Left colon (tissue), 2 donors: ENCODE measurements around the gene PRODH2. TPM values are rescaled to one million over a fixed set of nuclear protein-coding genes. Genes with fewer than 3 reads are reported as not detected.

Experiments
- ATAC-seq: fragments of 200-7000 bp; cut with Tn5 transposase; one replicate; pipeline ENCODE4 v1.9.1; 2020; ENCODE audit warnings: mild to moderate bottlenecking, moderate library complexity
- DNase-seq, 2 donors: peaks; one replicate each; pipeline ENCODE4 v3.0.0-alpha.2; 2020
- intact Hi-C, 2 donors: fragments of 100-400 bp; cut with DNase I in 1 of 2; cut with micrococcal nuclease in 1 of 2; formaldehyde crosslinking; loops; one replicate each; pipeline versions ENCODE4 v1.11.2 to v1.14.0; 2022; cut with DNase I, micrococcal nuclease
- total RNA-seq, 2 donors: library from RNA; stranded (reverse); fragmentation: NEBNext Ultra II Directional; extraction: Animal tissue kit (Norgen Biotek cat#: 25700); gene quantifications; one replicate each; pipeline ENCODE4 v1.2.1, GENCODE V29; 2021
- donor health status: DM: no; HTN: no; CAD: no.
- donor health status: DM: yes; HTN: yes; CAD: no.

PRODH2 gene
- total RNA-seq, 2 donors from 2014 or later = not detected

DNA sequence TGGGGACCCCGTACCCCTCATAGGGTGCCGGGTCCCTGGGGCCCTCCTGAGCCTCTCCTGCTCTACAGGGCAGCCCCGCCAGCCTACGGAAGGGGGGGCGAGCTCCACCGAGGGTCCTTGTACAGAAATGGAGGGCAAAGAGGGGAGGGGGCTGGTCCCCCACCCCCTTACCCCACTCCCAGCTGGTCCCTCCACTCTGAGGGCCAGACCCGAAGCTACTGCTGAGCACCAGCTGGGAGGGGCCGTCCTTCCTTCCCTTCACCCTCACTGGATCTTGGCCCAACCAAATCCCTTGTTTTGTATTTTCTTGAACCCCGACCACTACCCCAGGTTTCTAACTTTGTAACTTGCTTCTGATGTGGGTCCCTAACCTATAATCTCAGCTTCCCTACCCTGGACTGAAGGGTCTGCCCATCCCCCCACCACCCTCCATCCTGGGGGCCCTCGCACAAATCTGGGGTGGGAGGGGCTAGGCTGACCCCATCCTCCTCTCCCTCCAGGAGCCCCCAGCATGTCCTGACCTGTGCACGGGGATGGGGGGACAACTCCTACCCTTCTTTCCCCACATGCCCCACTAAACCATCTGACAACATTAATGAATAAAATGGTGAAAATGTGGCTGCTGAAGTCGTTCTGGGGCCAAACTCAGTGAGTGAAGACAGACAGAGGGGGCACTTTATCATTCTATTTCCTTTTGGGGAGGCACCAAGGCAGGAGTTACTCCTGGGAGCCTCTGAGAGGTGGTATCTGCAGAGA, 24.3 kb downstream of the PRODH2 start:
- intact Hi-C loops = no loop called here
- no peak for DNase-seq
- no peak for ATAC-seq

DNA sequence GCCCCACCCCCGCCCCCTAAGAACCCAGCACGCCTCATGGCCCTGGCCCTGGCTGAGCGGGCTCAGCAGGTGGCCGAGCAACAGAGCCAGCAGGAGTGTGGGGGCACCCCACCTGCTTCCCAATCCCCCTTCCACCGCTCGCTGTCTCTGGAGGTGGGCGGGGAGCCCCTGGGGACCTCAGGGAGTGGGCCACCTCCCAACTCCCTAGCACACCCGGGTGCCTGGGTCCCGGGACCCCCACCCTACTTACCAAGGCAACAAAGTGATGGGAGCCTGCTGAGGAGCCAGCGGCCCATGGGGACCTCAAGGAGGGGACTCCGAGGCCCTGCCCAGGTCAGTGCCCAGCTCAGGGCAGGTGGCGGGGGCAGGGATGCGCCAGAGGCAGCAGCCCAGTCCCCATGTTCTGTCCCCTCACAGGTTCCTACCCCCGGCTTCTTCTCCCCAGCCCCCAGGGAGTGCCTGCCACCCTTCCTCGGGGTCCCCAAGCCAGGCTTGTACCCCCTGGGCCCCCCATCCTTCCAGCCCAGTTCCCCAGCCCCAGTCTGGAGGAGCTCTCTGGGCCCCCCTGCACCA, 25.3 kb downstream of the PRODH2 start:
- intact Hi-C loops = no loop called here
- ATAC-seq = no peak

DNA sequence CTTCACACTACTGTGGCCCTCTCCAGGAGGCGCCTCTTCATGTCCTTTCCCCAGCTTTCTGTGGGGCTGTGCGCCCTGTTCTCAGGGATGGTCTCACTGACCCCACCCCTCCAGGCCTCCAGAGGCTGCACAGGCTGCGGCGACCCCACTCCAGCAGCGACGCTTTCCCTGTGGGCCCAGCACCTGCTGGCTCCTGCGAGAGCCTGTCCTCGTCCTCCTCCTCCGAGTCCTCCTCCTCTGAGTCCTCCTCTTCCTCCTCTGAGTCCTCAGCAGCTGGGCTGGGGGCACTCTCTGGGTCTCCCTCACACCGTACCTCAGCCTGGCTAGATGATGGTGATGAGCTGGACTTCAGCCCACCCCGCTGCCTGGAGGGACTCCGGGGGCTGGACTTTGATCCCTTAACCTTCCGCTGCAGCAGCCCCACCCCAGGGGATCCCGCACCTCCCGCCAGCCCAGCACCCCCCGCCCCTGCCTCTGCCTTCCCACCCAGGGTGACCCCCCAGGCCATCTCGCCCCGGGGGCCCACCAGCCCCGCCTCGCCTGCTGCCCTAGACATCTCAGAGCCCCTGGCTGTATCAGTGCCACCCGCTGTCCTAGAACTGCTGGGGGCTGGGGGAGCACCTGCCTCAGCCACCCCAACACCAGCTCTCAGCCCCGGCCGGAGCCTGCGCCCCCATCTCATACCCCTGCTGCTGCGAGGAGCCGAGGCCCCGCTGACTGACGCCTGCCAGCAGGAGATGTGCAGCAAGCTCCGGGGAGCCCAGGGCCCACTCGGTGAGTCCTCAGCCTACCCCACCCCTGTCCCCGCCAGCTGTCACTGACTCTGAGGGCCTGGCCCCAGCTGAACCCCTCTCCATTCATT, 26.1 kb downstream of the PRODH2 start:
- ATAC-seq (no peak), DNase-seq (no peak)
- intact Hi-C loops = no loop called here

More for the DNA sequence above, 25.3 kb downstream of the PRODH2 start:
- DNase-seq = no peak

DNA sequence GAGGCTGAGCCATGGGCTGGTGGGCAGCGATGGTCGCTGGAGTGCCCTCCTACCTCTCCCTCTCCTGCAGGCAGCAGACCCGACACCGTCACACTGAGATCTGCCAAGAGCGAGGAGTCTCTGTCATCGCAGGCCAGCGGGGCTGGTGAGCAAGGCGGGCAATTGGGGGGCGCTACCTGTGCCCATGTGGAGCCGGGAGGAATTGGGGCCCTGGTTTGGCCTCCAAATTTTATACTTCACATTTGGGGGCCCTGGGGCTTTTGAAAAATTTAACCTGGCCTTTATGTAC, 27.4 kb downstream of the PRODH2 start:
- ATAC-seq (no peak), DNase-seq (no peak)
- intact Hi-C loops = no loop called here

DNA sequence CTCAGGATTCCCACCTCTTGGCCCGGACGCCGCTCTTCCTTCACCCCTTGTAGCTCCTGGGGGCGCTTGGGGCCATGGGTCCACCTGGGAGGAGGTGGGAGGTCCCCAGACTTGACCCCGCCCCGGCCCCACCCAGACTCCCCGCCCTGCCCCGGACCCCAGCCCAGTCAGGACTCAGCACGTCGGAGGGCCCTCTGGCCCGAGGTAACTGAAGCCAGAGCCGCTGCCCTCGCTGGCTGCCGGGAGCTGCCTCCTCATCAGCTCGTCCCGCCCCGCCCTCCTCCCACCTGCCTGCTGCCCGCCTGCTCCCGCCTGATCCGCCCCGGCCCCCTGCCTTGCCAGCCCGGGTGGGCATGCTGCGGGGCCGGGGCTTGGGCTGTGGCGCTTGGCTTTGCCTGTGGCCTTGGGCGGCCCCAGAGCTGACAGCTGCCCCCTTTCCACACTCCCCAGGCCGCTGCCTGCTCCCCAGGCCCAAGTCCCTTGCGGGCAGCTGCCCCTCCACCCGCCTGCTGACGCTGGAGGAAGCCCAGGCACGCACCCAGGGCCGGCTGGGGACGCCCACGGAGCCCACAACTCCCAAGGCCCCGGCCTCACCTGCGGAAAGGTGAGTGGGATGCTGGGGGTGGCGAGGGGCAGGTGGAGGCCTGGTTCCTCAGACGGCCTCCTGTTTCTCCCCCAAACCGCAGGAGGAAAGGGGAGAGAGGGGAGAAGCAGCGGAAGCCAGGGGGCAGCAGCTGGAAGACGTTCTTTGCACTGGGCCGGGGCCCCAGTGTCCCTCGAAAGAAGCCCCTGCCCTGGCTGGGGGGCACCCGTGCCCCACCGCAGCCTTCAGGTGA, 27.9 kb downstream of the PRODH2 start:
- ATAC-seq = no peak

DNA sequence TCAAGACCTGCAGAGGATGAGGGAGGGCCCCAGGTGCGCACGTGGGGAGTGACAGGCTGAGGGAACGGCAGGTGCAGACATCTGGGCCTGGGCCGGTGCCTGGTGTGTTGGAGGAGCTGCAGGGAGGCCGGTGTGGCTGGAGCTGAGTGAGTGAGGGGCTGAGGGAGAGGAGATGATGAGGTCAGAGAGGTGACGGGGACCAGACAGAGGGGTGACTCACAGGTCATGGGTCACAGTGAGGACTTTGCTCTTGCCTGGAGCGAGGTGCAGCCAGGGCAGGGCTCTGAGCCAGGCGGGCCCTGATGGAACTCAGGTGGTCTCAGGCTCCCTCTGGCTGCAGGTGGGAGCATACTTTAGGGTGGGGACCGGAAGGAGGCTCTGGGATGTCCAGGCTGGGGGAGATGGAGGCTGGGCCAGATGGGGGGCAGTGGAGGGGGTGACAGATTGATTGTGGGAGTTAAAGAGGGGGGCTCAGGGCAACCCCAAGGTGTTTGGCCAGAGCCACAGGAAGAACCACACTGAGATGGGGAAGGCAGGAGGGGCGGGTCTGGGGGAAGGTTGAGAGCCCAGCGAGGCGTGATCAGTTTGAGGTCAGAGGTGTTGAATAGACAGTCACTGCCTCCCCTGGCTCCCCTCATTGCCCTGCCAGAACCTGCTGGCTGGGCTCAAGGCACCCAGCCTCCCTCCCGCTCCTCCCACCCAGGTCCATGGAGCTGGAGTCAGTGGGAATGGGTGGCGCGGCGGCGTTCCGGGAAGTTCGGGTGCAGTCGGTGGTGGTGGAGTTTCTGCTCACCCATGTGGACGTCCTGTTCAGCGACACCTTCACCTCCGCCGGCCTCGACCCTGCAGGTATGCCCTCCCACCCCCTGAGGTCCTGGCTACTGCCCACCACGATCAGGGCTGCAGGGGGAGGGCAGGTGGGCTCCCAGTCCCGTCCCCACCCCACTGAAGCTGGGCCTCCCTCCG, 28.9 kb downstream of the PRODH2 start:
- DNase-seq = no peak
- intact Hi-C loops = no loop called here

More for the DNA sequence above, 27.9 kb downstream of the PRODH2 start:
- intact Hi-C loops = no loop called here
- DNase-seq = no peak

DNA sequence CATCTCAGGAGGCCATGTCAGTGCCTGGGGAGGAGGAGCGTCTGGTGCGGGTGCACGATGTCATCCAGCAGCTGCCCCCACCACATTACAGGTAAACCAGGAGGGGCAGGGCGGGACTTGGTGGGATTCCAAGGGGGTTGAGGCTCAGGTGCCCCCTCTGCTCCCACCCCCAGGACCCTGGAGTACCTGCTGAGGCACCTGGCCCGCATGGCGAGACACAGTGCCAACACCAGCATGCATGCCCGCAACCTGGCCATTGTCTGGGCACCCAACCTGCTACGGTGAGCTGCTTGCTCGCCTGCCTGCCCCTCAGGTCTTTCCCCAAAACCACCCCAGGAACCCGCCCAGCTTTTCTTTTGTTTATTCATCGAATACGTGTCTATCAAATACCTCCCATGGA, 30.1 kb downstream of the PRODH2 start:
- ATAC-seq (no peak), DNase-seq (no peak)
- intact Hi-C loops = no loop called here

More for the DNA sequence above, 28.9 kb downstream of the PRODH2 start:
- ATAC-seq = no peak

DNA sequence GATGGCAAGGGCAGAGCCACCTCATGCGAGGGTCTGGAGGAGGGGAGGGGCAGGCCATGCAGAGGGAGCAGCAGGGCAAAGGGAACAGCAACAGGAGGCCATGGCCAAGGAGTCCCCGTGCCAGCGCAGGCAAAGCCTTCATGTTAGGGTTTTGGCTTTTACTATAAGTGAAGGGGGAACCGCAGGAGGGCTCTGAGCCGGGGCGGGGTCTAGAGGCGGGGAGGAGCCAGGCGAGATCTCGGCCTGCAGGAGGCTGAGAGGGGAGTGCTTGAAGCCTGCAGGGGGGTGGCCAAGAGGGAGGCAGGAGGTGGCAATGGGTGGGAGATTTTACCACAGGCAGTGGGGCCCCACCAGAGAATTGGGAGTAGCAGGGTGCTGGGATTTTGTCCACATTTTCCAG, 31.0 kb downstream of the PRODH2 start:
- intact Hi-C loops = no loop called here
- DNase-seq = no peak
- ATAC-seq = no peak

DNA sequence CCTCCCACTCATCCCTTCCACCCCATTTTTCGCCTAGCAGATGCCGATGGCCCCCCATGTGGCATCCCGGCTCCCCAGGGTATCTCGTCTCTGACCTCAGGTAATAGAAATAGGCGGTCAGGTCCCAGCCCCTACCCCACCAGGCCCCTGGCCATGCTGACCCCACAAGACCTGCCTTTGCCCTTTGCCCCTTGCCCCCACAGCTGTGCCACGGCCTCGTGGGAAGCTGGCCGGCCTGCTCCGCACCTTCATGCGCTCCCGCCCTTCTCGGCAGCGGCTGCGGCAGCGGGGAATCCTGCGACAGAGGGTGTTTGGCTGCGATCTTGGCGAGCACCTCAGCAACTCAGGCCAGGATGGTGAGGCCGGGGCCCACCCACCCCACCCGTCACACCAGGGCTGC, 31.9 kb downstream of the PRODH2 start:
- DNase-seq = no peak
- ATAC-seq = no peak
- intact Hi-C loops = no loop called here

DNA sequence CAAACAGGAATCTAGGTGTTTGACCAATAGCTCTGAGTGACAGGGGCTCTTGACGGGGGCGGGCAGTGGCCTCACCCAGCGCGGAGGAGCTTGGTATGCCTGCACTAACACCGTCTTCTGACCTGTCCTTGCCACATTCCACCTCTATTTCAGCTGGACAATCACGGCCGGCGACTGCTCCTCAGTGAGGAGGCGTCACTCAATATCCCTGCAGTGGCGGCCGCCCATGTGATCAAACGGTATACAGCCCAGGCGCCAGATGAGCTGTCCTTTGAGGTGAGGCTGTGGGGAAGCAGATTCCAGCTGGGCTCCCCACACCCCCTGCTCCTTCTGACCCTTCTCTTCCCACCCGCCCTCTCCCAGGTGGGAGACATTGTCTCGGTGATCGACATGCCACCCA, 32.6 kb downstream of the PRODH2 start:
- intact Hi-C loops = no loop called here
- ATAC-seq (no peak), DNase-seq (no peak)

DNA sequence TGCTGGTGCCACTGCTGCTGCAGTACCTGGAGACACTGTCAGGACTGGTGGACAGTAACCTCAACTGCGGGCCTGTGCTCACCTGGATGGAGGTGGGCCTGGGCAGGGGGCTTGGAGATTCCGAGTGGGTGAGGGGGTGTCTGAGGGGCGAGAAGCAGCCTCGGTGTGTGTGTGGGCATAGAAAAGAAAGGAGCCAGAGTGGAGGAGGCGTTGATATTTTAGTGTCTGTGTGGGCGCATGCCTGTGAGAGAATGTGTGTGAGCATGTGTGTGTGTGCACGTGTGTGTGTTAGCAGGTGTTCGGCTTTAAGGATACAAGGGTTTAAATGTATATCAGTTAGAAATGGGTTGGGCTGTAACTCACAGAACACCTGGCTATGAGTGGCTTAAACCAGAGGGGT, 33.6 kb downstream of the PRODH2 start:
- ATAC-seq = no peak
- no peak for DNase-seq
- intact Hi-C loops = no loop called here

DNA sequence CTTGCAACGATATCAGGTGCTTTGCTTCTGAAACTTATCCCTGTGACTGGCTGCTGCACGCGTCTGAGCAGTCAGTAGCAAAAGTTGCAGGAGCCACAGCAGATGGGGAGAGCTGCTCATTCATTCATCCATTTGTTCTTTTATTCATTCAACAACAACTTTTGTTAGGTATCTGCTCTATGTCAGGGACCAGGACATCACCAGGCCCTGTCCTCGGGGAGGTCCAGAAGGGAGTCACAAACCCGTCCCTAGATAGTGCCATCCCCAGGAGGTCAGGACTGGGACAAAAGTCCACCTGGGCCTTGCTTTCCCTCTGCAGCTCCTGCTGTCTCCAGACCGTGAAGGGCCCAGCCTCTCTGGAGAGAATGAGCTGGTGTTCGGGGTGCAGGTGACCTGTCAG, 34.7 kb downstream of the PRODH2 start:
- intact Hi-C loops = no loop called here
- DNase-seq = no peak
- ATAC-seq = no peak

DNA sequence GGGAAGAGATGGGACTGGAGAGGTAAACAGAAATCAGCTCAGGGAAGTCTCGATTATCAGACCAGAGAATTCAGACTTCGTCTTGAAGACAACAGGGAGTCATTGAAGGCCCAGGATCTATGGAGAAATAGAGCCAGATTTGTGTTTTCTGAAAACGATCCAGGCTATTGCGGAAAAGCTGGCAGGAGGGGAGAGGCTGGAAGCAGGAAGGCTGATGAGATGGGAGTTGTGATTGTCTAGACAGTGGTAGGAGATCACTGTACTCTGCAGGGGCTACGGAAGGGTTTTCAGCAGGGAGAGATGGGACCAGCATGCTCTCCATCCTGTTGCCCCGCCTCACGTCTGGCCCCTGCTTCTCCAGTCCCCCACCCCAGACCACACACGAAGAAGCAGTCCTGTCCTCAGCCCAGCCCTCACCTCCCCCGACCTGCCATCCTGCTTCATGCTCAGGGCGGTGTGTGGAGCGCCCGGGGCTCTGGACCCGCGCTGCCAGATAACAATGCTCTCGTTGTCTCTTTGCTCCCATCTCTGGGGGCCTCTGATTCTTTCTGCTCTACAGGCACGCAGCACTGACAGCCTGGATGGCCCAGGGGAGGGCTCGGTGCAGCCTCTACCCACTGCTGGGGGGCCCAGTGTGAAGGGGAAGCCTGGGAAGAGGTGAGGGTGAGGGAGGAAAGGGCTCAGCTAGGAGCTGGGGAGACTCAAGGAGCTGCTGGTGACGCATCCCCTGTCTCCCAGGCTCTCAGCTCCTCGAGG, 35.4 kb downstream of the PRODH2 start:
- no peak for ATAC-seq
- intact Hi-C loops = no loop called here
- no peak for DNase-seq

DNA sequence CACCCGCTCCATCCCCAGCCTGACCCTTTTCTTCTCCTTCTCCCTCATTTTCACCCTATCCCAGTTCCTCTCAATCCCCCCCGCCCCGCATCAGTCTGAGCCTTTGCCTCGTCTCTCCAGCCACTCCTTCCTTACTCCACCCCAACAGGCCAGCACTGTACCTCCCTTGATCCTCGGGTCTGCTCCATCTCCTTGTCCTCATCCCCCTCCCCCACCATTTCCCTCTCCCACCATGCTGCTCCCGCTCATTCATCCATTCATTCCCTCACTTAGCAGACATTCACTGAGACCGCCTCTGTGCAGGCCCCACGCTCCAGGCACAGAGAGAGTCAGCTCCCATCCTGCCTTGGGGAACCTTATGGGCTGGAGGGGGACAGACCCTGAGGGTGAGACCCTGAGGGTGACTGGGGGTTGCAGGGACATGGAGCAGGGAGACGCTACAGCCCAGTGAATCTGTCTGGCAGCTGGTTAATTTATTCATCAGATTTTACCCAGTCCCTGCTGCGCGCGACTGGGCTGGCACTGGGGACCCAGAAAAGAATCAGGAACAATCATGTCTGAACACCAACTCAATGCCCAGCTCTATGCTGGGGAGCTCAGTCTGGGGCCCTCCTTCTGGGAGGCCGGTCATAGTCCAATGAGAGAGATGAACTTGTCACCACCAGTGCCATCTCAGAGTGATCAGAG, 36.4 kb downstream of the PRODH2 start:
- ATAC-seq = no peak
- DNase-seq = no peak
- intact Hi-C loops = no loop called here

DNA sequence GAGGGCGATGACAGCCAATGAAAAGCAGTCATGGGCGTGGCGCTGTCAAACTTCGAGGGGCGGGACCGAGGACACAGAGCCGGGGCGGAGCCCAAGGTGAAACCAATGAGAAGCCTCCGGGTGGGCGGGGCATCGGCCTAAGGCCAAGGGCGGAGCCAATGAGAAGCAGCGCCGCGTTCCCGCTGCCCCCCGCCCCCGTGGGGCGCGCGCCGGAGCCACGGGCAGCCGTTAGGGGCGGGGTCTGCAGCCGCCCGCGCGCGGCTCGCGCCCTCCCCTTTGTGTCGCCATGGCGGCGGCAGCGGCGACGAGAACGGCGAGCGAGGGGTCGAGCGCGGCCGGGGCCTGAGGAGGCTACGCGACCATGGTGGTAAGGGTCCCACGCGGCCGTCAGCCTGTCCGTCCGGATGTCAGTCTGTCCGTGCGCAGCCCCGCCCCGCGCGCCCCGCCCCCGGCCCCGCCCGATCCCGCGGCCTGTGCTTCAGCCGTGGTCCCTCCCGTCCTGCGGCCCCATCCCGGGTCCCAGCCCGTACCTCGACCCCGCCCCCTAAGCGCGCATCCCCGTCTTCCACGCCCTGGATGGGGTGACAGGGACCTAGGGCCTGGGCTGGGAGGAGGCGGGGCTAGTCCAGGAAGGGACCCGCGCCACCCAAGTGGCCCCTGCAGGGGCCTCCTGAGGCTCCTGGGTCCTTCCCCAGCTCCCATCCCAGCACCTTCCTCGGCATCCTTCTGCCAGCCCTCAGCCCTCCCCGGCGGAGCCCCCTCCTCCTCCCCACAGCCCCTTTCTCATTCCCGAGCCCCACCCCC, 37.1 kb downstream of the PRODH2 start, which contains the start of gene ARHGAP33:
TSS of gene ARHGAP33 (plus strand) at position 267 of the 804 bp plus-strand sequence. CDS start at position 362, 95 bp downstream.
- DNase-seq = peak; percentile 98 to 100
- ATAC-seq = peak; percentile 99
- intact Hi-C loops = no loop called here

DNA sequence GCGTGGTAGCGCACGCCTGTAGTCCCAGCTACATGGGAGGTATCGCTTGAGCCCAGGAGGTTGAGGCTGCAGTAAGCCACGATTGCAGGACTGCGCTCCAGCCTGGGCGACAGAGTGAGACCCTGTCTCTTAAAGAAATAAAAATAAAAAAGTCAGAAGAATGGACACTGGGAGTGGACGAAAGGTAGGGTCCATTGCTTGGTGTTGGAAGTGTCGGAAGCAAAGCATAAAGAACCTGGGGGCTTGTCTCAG, 37.7 kb downstream of the PRODH2 start:
- ATAC-seq (peak; percentile 26), DNase-seq (no peak)
- intact Hi-C loops = no loop called here
